HG03135 (cell line): Measurements from ENCODE around the gene CST9L.
"Not testable (repeated sequence)": the region's sequence is repeated elsewhere in the genome, so short reads cannot be mapped to it uniquely, and the experiment has no call there.

Source experiments
- ATAC-seq: cut with Tn5 transposase; IDR thresholded peaks from one replicate; pipeline ENCODE4 v1.9.1; 2021; ENCODE audit warnings: mild to moderate bottlenecking, moderate library complexity; ENCODE audit not compliant: unreplicated experiment

The CST9L gene

GRCh38 chr20:23586735-23587525, 18.6 kb upstream of the CST9L start:
- no peak for ATAC-seq

- ATAC-seq, result no peak
These were observed 17.8 kb upstream of the CST9L start for GRCh38 chr20:23585808-23586734.

- no peak for ATAC-seq
These were observed 17.1 kb upstream of the CST9L start for GRCh38 chr20:23585449-23585807.

GRCh38 chr20:23584434-23585199, 16.3 kb upstream of the CST9L start:
- no peak for ATAC-seq

- ATAC-seq, result no peak
These were observed 15.2 kb upstream of the CST9L start for GRCh38 chr20:23583526-23583925.

- ATAC-seq, result no peak
These were observed 14.0 kb upstream of the CST9L start for GRCh38 chr20:23582293-23582692.

GRCh38 chr20:23581833-23582232, 13.5 kb upstream of the CST9L start:
- ATAC-seq, result not testable (repeated sequence)

- no peak for ATAC-seq
These were observed 6.7 kb upstream of the CST9L start for GRCh38 chr20:23574977-23575376.

- ATAC-seq, result no peak
These were observed 2.0 kb upstream of the CST9L start for GRCh38 chr20:23570178-23570760.

- no peak for ATAC-seq
These were observed 1.3 kb upstream of the CST9L start for GRCh38 chr20:23569570-23569969.

GRCh38 chr20:23568971-23569330, 667 bp upstream of the CST9L start:
- no peak for ATAC-seq

GRCh38 chr20:23566199-23566932, 1.9 kb downstream of the CST9L start:
- ATAC-seq, result no peak

GRCh38 chr20:23565503-23566045, 2.7 kb downstream of the CST9L start:
- no peak for ATAC-seq

GRCh38 chr20:23564927-23565326, 3.4 kb downstream of the CST9L start:
- ATAC-seq, result no peak

- ATAC-seq, result no peak
These were observed 5.5 kb downstream of the CST9L start for GRCh38 chr20:23562721-23563342.

GRCh38 chr20:23554401-23554800, 13.9 kb downstream of the CST9L start:
- no peak for ATAC-seq

GRCh38 chr20:23551786-23552185, 16.5 kb downstream of the CST9L start:
- ATAC-seq, result no peak

GRCh38 chr20:23551383-23551782, 16.9 kb downstream of the CST9L start:
- no peak for ATAC-seq

GRCh38 chr20:23550227-23550626, 18.1 kb downstream of the CST9L start:
- no peak for ATAC-seq

- ATAC-seq, result no peak
These were observed 19.9 kb downstream of the CST9L start for GRCh38 chr20:23548408-23548807.
